Lung (tissue), 12 donors: ENCODE results near the gene CEP162. TPM values are rescaled to one million over a fixed set of nuclear protein-coding genes. Genes with fewer than 3 reads are reported as not detected.
A peak's percentile ranks its signal among the peaks of the same experiment; 100 is the strongest.

Source experiments
- ATAC-seq: fragments of 200-7000 bp; cut with Tn5 transposase; one replicate; pipeline ENCODE4 v1.9.1; 2020; ENCODE audit warnings: moderate number of reproducible peaks; ENCODE audit not compliant: insufficient read depth, low FRiP score
- DNase-seq, 3 donors: peaks; one replicate each; pipeline ENCODE4 v3.0.0-alpha.2; 2013 to 2017
- H3K27ac ChIP-seq, 2 donors: one replicate each; pipeline ENCODE4 v1.5.1; 2013; ENCODE audit warnings: mild to moderate bottlenecking in 2 of 2, moderate library complexity in 2 of 2, control low read depth in 1 of 2, inconsistent platforms in 1 of 2, low read depth in 1 of 2, low read length in 1 of 2
- H3K27me3 ChIP-seq, 3 donors: one replicate each; pipeline ENCODE4 v1.5.1; 2013; ENCODE audit warnings: low read length in 2 of 3; ENCODE audit not compliant: control insufficient read depth in 3 of 3, insufficient read depth in 3 of 3
- H3K36me3 ChIP-seq, 4 donors: one replicate each; pipeline ENCODE4 v1.5.1; 2013; ENCODE audit warnings: low read length in 4 of 4, mild to moderate bottlenecking in 1 of 4, moderate library complexity in 1 of 4; ENCODE audit not compliant: control insufficient read depth in 4 of 4, insufficient read depth in 4 of 4
- H3K4me1 ChIP-seq, 5 donors: one replicate each; pipeline ENCODE4 v1.5.1; 2013; ENCODE audit warnings: low read length in 5 of 5, mild to moderate bottlenecking in 2 of 5, moderate library complexity in 1 of 5; ENCODE audit not compliant: control insufficient read depth in 5 of 5, insufficient read depth in 5 of 5
- H3K4me3 ChIP-seq: one replicate; pipeline ENCODE4 v1.5.1; 2013; ENCODE audit warnings: mild to moderate bottlenecking, control low read depth, moderate library complexity
- H3K9ac ChIP-seq, 2 donors: one replicate each; pipeline ENCODE4 v1.5.1; 2013; ENCODE audit warnings: low read length in 2 of 2, control low read depth in 1 of 2; ENCODE audit not compliant: insufficient read depth in 1 of 2
- H3K9me3 ChIP-seq, 4 donors: one replicate each; pipeline ENCODE4 v1.5.1; 2013; ENCODE audit warnings: low read length in 3 of 4, mild to moderate bottlenecking in 1 of 4, moderate library complexity in 1 of 4; ENCODE audit not compliant: control insufficient read depth in 4 of 4, insufficient read depth in 3 of 4
- WGBS, 2 donors: extraction: QIAGEN DNeasy Blood & Tissue Kit; methylation state at CpG; one replicate each; pipeline ENCODE4 v1.1.7; 2013; 5-methylcytosine and 5-hydroxymethylcytosine counted together
- polyA plus RNA-seq, 2 donors: library from polyadenylated mRNA; stranded (reverse); fragments of 200-250 nt; gene quantifications; one replicate each; pipeline ENCODE4 v1.2.1, GENCODE V29; 2013
- total RNA-seq, 2 donors: library from RNA; depleted of rRNA in 1 of 2; stranded (reverse); fragments of >200 nt in 1 of 2; gene quantifications; one replicate each; pipeline ENCODE4 v1.2.1, GENCODE V29; 2014 to 2021
- TF ChIP-seq, protein P1 (sequence below): IDR thresholded peaks from 2 replicates; pipeline ENCODE4 v1.5.1; 2012; ENCODE audit warnings: mild to moderate bottlenecking; ENCODE audit errors: control extremely low read depth, extremely low read depth
- donor health status: control.
- donor health status: control.
- donor health status: Bipolar disorder and iron deficiency.
- donor health status: healthy.
- donor health status: DM: yes; HTN: yes; CAD: no.

Gene CEP162
- total and polyA plus RNA-seq, 4 donors = 4.3 to 25.6 (median 8.7) TPM

DNA sequence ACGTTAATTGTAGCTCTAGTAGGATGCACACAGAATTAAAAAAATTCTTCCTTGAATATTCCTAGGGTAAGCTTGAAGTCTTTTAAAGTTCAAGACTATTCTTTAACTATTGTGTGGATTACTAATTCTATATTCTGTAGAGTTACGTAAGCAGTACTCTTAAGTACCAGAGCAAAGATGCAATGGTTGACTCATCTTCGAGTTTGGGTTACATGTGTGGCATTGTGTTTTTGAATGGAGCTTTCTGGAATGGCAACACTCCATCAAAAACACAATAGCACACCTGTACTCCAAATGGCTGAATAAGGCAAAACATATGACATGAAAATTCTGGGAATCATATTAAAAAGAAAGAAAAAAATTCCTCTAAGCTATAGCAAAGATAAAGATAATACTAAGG, 33.5 kb upstream of the CEP162 start:
- Histone ChIP-seq H3K36me3 (no peaks in the 10 kb centered on the region), H3K27ac (no peak overlapping the region), H3K9ac (no peak overlapping the region), H3K27me3 (no peaks in the 10 kb centered on the region), H3K9me3 (peaks cover 0 to 2% (median 0%) of the 10 kb centered on the region in 4 donors), H3K4me1 (peaks cover 0 to 2% (median 0%) of the 10 kb centered on the region in 5 donors), H3K4me3 (no peak overlapping the region)
- DNase-seq (no peak), ATAC-seq (no peak)
- WGBS, 2 donors = 83 to 85% methylated on average over 3 of the region's 3 CpGs
- TF ChIP-seq, protein P1, sequence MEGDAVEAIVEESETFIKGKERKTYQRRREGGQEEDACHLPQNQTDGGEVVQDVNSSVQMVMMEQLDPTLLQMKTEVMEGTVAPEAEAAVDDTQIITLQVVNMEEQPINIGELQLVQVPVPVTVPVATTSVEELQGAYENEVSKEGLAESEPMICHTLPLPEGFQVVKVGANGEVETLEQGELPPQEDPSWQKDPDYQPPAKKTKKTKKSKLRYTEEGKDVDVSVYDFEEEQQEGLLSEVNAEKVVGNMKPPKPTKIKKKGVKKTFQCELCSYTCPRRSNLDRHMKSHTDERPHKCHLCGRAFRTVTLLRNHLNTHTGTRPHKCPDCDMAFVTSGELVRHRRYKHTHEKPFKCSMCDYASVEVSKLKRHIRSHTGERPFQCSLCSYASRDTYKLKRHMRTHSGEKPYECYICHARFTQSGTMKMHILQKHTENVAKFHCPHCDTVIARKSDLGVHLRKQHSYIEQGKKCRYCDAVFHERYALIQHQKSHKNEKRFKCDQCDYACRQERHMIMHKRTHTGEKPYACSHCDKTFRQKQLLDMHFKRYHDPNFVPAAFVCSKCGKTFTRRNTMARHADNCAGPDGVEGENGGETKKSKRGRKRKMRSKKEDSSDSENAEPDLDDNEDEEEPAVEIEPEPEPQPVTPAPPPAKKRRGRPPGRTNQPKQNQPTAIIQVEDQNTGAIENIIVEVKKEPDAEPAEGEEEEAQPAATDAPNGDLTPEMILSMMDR = no peak

DNA sequence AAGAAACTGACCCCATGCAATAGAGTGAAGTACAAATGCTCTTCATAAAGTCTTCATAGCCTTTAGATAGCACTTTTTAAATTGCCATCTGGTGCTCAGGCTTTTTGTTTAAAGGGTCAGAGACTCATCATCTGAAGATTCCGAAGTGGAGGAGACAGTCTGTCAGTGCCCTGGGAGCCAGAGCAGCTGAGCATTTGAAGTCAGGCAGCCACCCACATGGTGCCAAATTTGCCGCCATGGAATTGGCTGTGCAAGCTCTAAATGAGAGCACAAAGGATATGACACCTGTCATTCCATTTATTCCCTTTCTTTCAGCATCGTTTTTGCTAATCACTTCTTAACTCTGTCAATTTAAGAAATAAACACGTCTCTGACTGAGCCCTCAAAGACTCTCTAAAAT, 32.8 kb upstream of the CEP162 start:
- no peak overlapping the region for H3K4me3 ChIP-seq
- no peaks in the 10 kb centered on the region for H3K27me3 ChIP-seq
- no peak overlapping the region for H3K27ac ChIP-seq
- H3K4me1 ChIP-seq = peaks cover 0 to 2% (median 0%) of the 10 kb centered on the region in 5 donors
- no peak overlapping the region for H3K9ac ChIP-seq
- no peak for ATAC-seq
- H3K36me3 ChIP-seq = no peaks in the 10 kb centered on the region
- TF ChIP-seq, protein P1 = no peak
- H3K9me3 ChIP-seq = peaks cover 0 to 2% (median 0%) of the 10 kb centered on the region in 4 donors
- DNase-seq = no peak
- 60 to 71% methylated on average over 4 of the region's 4 CpGs for WGBS, 2 donors

DNA sequence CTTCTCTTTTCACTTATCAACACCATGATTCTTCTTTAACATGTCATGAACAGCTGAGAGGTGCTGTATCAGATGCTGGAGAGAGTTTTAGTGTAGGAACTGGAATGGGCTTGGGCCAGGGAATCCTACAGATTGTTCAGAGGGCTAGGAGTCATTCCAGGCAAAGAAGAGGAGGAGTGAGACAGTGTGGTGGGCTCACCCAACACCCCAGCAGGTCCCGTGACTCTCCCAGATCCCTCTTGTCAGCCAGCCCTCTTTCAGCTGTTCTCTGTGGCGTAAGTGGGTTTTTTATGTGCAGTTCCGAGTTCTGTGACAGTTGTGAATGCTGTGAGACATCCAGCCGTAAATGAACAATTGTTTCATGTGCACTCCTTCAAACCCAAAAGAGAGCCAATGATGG, 31.4 kb upstream of the CEP162 start:
- Histone ChIP-seq H3K9ac (no peak overlapping the region), H3K27ac (no peak overlapping the region), H3K9me3 (peaks cover 0 to 2% (median 0%) of the 10 kb centered on the region in 4 donors), H3K4me1 (peaks cover 0 to 2% (median 0%) of the 10 kb centered on the region in 5 donors), H3K27me3 (no peaks in the 10 kb centered on the region), H3K4me3 (no peak overlapping the region), H3K36me3 (no peaks in the 10 kb centered on the region)
- WGBS, 2 donors = 74% methylated on average over 4 of the region's 4 CpGs
- TF ChIP-seq, protein P1 = no peak
- no peak for DNase-seq
- no peak for ATAC-seq

DNA sequence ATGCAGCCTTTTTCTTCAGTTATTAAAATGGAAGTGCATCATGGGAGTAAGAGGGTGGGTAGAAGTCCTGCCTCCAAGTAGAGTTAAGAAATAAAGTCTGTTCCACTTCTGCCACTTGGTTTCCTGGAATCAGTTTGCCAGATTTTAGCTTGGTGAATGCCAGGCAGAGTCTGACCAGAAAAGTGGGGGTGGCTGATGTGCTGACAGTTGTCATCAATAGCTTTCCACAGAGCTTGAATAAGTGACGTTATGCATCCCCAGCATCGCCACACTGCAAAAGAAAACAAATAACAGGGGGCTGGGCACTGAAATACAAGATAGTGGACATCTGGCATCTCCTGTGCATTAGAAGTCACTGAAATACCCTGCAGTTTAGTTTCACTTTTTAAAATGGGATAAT, 30.8 kb upstream of the CEP162 start:
- no peak overlapping the region for H3K27ac ChIP-seq
- no peaks in the 10 kb centered on the region for H3K9me3 ChIP-seq
- H3K4me3 ChIP-seq = no peak overlapping the region
- no peaks in the 10 kb centered on the region for H3K36me3 ChIP-seq
- DNase-seq (peak in 1 of 3 donors; percentile 10), ATAC-seq (no peak)
- TF ChIP-seq, protein P1 = no peak
- H3K9ac ChIP-seq = no peak overlapping the region
- H3K27me3 ChIP-seq = no peaks in the 10 kb centered on the region
- peaks cover 0 to 2% (median 0%) of the 10 kb centered on the region in 5 donors for H3K4me1 ChIP-seq
- WGBS, 2 donors = 54 to 63% methylated on average over 2 of the region's 2 CpGs
